VCaP (cell line): ENCODE data around the gene DGAT2.

ENCODE experiments used
- H3K27ac ChIP-seq: fragments of 450-650 bp; 2 replicates; pipeline ENCODE4 v1.5.1; 2017
- TF ChIP-seq, protein P1 (sequence below): fragments of 450-650 bp; conservative IDR thresholded peaks from 2 replicates; pipeline ENCODE4 v1.5.1; 2017; ENCODE audit warnings: mild to moderate bottlenecking, moderate library complexity

The DGAT2 gene

DNA sequence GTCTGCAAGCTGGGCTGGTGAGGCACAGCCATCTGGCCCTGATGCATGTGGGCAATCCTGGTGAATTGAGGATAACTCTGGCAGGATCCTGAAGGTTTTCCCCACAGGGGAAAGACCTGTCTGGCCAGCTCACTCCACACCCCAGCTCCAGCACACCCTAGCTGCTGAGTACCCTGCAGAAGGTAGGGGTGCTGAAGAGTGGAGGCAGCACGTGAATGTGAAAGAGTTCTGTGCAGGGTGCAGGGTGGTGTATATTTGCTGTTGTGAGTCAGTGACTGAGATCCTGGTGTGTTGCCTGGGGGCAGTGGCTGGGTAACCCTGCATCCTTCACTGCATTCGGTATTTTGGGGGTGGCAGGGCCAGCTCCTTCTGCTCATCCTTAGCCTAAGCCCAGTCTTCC lies 22.4 kb downstream of the DGAT2 start:
- H3K27ac ChIP-seq, result no peak overlapping the region
- TF ChIP-seq, protein P1, sequence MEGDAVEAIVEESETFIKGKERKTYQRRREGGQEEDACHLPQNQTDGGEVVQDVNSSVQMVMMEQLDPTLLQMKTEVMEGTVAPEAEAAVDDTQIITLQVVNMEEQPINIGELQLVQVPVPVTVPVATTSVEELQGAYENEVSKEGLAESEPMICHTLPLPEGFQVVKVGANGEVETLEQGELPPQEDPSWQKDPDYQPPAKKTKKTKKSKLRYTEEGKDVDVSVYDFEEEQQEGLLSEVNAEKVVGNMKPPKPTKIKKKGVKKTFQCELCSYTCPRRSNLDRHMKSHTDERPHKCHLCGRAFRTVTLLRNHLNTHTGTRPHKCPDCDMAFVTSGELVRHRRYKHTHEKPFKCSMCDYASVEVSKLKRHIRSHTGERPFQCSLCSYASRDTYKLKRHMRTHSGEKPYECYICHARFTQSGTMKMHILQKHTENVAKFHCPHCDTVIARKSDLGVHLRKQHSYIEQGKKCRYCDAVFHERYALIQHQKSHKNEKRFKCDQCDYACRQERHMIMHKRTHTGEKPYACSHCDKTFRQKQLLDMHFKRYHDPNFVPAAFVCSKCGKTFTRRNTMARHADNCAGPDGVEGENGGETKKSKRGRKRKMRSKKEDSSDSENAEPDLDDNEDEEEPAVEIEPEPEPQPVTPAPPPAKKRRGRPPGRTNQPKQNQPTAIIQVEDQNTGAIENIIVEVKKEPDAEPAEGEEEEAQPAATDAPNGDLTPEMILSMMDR, result no peak

DNA sequence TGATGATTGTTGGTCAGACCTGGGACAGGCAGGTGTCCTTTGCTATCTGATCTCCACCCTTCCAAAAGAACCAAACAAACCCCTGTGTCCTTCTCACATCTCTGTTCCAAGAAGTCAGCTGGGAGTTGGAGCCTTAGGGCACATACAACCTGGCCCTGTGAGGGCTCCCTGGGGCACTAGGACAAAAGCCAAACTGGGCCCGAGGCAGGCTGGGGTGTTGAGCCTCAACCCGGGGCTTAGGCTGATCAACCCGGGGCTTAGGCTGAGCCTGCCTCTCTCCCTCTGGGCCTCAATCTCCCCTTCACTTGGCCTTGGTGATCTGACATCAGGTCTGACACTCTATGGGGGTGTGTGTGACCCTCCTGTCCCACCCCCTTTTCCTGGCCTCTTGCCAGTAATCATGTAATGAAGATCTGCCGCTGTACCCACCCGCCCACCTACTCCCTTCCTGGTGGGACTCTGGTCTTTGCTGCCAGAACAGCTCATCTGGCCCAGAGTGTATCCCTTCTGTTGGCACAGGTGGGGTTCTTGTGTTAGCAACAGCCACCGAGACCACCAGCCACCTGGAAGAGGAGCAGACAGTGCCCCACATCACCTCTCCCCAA lies 23.7 kb downstream of the DGAT2 start:
- H3K27ac ChIP-seq, result no peak overlapping the region
- TF ChIP-seq, protein P1, result no peak

DNA sequence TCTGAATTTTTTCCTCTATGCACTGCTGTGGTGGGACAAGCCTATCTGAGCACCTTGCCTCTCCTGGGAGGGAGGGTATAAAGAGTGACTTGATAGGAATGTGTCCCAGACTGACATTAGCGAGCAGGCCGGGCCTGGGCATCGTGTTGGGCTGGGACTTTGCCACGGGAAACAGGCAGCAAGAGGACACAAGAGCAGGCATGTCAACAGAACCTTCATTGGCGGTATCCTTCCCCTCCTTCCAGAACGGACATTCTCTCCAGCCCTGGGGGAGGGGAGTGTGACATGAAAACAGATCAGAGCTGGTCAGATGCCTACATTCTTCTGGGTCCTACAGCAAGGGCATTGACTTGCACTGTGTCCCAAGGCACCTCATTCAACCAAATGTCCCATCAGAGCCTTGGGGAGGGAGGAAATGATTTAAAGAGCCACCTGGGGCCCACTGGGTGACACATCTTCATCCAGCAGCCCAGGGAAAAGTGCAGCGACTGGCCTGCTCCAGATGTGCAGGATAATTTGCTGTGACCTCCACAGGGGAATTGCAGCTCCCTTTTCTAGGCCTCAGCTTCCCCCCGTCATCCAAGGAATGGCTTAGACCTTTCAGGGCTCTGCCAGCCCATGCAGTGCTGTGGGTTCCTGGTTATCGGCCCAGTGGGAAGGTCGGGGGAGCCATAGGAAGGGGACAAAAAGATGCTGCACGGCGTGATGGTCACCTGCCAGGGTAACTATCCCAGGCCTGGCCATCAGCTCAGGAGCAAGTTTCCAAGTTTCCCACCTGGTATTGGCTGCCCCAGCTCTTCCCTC lies 24.6 kb downstream of the DGAT2 start:
- TF ChIP-seq, protein P1, result no peak
- no peak overlapping the region for H3K27ac ChIP-seq

GRCh38 chr11:75793966-75794365 lies 25.4 kb downstream of the DGAT2 start:
- TF ChIP-seq, protein P1, result no peak
- H3K27ac ChIP-seq, result no peak overlapping the region

- TF ChIP-seq, protein P1, result no peak
- H3K27ac ChIP-seq, result no peak overlapping the region
Measured at GRCh38 chr11:75795276-75796090, 26.9 kb downstream of the DGAT2 start.

DNA sequence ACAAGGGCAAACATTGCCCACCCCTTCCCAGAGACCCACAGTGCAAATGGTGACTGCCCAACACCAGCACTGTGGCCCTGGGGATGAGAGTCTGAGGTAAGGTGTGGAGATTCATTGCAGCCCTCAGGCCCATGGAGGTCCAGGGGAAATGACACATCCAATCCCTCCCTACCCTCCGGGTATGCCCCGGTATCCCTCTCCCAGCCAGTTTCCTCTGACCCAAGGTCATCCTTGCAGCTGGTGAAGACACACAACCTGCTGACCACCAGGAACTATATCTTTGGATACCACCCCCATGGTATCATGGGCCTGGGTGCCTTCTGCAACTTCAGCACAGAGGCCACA lies 27.5 kb downstream of the DGAT2 start:
- TF ChIP-seq, protein P1, result no peak
- no peak overlapping the region for H3K27ac ChIP-seq

DNA sequence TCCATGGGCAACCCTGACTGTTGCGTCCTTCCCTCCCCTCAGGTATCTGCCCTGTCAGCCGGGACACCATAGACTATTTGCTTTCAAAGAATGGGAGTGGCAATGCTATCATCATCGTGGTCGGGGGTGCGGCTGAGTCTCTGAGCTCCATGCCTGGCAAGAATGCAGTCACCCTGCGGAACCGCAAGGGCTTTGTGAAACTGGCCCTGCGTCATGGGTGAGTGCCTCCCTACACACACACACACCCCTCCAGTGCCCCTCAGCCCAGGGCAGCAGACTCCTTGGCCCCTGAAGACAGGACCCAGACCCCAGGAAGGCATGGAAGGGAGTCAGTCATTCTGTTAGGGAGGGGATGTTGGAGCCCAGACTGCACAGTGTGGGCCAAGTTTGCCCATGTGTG lies 28.5 kb downstream of the DGAT2 start:
- no peak overlapping the region for H3K27ac ChIP-seq

More for the DNA sequence above, 28.5 kb downstream of the DGAT2 start:
- TF ChIP-seq, protein P1, result no peak
